GM12875 (cell line): ENCODE results near the gene S100A7A.

Source experiments
- H3K4me3 ChIP-seq: one replicate; pipeline ENCODE4 v1.5.1; 2011; ENCODE audit warnings: low read depth, low read length, control low read depth
- TF ChIP-seq, protein P1 (sequence below): IDR thresholded peaks from 2 replicates; pipeline ENCODE4 v1.5.1; 2011; ENCODE audit warnings: low read depth, mild to moderate bottlenecking, control low read depth, inconsistent platforms, low read length, moderate library complexity, borderline replicate concordance; ENCODE audit not compliant: insufficient read depth

Gene S100A7A

DNA sequence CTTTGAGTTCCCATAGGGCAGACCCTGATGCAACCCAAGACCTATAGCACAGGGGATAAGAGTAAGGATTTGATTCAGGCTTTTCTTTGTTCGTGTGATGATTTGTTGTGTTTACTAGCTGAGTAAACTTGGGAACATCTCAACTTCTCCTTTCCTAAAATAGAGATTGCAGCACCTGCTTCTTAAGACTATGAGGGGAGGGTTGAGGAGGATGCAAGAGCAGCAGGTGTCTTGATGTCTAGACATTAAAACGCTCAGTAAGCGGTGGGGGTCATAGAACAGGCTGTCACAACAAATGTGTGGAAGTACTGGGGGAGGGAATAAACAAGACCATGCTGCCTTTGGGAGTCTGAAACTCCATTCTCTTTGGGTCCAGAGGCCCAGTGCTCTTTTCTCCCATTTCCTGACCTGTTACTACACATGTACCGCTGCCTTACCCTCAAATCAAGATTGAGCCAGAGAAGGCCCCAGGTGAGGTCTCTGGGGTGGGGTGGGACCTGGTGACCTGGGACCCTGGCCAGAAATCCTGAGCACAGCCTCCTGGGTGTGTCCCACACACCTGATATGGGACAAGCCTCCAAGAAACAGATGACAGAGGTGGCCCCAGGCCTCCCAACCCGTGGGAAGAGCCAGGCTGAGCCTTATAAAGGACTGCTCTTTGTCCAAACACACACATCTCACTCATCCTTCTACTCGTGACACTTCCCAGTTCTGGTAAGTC lies at the start of gene S100A7A:
TSS of gene S100A7A (plus strand) at position 671 of the 721 bp plus-strand sequence. CDS start 1,563 bp downstream, outside the sequence.
- TF ChIP-seq, protein P1, sequence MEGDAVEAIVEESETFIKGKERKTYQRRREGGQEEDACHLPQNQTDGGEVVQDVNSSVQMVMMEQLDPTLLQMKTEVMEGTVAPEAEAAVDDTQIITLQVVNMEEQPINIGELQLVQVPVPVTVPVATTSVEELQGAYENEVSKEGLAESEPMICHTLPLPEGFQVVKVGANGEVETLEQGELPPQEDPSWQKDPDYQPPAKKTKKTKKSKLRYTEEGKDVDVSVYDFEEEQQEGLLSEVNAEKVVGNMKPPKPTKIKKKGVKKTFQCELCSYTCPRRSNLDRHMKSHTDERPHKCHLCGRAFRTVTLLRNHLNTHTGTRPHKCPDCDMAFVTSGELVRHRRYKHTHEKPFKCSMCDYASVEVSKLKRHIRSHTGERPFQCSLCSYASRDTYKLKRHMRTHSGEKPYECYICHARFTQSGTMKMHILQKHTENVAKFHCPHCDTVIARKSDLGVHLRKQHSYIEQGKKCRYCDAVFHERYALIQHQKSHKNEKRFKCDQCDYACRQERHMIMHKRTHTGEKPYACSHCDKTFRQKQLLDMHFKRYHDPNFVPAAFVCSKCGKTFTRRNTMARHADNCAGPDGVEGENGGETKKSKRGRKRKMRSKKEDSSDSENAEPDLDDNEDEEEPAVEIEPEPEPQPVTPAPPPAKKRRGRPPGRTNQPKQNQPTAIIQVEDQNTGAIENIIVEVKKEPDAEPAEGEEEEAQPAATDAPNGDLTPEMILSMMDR, result no peak
- H3K4me3 ChIP-seq, result no peak within 1 kb of the TSS

DNA sequence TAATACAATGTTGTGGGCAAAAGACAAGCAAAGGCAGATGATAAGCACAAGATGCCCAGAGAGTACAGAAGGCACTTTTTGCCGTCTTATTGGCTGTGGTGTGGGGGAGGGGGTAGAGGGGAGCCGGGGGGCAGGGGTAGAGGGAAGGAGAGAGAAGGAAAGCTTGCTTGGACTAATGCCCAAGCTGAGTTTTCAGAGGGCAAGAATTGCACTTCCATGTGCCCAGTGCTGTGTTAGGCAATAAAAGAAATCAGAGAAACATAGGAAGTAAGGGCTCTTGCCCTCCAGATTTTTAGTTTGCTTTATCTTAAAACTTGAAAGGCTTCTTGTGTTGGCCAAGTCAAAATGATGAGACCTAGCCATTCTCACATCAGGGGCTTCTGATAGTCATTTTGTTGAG lies 49.2 kb upstream of the S100A7A start:
- TF ChIP-seq, protein P1, result no peak
- no peak overlapping the region for H3K4me3 ChIP-seq

DNA sequence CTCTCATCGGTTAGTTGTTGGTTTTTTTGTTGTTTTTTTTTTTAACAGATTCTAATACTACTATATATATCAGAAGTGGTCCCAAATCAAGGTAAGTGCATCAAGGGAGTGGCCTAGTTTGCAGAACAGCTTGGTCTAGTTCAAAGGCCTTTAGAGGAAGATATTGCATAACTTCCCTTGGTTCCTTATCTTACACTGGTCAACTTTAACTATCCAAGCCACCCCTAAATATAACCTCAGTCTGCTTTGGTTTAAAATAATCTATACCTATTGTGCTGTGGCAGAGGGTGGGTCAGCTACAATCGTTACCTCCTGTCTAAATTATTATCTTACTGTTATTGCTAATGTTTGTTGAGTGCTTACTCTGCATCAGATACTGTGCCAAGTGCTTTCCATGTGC lies 47.8 kb upstream of the S100A7A start:
- TF ChIP-seq, protein P1, result no peak
- no peak overlapping the region for H3K4me3 ChIP-seq

DNA sequence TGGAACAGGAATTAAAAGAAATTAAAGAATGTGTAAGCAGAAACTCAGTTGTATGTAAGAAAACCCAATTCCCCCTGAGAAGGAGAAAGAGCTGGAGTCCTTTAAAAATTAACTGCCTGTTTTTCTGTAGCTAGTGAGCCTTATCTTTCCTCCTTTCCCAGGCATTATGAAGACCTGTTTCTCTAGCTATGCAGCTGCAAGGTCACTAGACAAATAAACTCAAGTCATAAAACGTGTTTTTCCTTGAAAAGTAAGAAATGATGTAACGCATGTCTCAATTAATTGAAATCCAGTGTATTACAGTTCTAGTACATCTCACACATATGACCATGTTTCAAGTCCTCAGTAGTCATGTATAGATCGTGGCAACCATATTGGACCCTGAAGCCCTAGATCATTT lies 46.2 kb upstream of the S100A7A start:
- TF ChIP-seq, protein P1, result no peak

DNA sequence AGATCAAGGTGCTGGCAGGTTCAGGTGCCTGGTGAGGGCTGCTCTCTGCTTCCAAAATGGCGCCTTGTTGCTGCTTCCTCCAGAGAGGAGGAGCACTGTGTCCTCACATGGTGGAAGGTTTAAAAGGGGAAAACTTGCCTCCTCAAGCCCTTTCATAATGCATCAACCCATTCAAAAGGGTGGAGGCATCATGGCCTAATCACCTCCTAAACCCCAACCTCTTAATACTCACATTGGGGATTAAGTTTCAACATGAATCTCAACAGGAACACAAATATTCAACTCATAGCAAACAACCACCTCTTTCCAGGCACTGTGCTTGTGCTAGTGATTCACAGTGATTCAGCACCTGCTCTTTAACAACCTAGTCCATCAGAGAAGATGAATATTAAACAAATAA lies 45.1 kb upstream of the S100A7A start:
- TF ChIP-seq, protein P1, result no peak
- no peak overlapping the region for H3K4me3 ChIP-seq

More for the DNA sequence above, 46.2 kb upstream of the S100A7A start:
- no peak overlapping the region for H3K4me3 ChIP-seq

DNA sequence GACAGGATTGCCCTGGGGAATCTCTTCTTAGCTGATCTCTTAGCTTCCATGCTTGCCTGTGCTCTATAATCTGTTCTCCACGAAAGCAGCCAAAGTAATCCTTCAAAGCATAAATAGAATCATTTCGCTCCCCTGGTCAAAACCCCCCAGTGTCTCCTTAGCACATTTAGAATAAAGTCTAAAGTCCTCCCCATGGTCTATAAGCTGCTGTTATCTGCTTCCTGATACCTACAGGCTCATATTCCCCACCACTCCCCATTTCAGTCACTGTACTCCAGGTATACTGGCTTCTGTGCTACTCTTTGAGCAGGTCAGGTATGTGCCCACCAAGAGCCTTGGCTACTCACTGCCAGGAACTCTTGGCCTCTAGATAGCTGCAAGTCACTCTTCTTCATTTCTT lies 43.7 kb upstream of the S100A7A start:
- no peak overlapping the region for H3K4me3 ChIP-seq
- TF ChIP-seq, protein P1, result no peak

DNA sequence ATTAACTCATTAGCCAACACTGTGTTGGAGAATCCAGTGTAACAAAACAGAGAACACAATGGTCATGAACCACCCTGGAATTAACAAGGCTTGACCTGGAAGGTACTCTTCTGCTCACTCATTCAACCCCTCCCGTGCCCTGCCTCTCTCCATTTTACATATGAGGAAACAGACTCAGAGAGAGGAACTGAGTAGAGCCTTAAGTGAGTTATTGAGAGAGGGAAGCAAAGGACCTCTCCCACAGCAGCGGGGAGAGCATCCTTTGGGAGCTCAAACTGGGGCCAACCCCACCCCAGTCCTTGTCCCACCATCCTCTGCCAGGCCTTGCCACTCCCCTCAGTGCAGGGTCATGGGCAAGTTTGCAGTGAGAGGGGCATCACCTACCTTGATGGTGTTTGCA lies 42.2 kb upstream of the S100A7A start:
- H3K4me3 ChIP-seq, result no peak overlapping the region
- TF ChIP-seq, protein P1, result no peak
